Endothelial cell of umbilical vein (primary cell): Measurements from ENCODE around the gene SMARCA2. TPM values are rescaled to one million over a fixed set of nuclear protein-coding genes. Genes with fewer than 3 reads are reported as not detected.

ENCODE experiments used
- BruUV-seq: library from RNA; stranded (reverse); fragments of 400-500 nt; replicated peaks from 2 replicates; lab custom pipeline; 2021; lab: Mats Ljungman, UMichigan
- CTCF ChIA-PET: fragments of 300-600, 350-600 bp; sonication (Branson Sonifier 250); formaldehyde crosslinking; loops from one replicate; lab custom pipeline; 2021; ENCODE audit warnings: antibody characterized with exemption, inconsistent platforms; lab: Charles Lee
- POLR2A ChIA-PET: fragments of 300-600, 350-600 bp; sonication (Branson Sonifier 250); formaldehyde crosslinking; loops from one replicate; lab custom pipeline; 2021; ENCODE audit warnings: antibody characterized with exemption, inconsistent platforms; lab: Charles Lee
- DNase-seq: peaks from one replicate; pipeline ENCODE4 v3.0.0-alpha.2; 2011; ENCODE audit warnings: low read depth, low spot score
- FAIRE-seq: peaks from 2 replicates; lab custom pipeline; 2011; peaks lifted over from hg19 to GRCh38; lab: Jason Lieb, UNC
- H2AFZ ChIP-seq: 2 replicates; pipeline ENCODE4 v1.6.0; 2012; ENCODE audit warnings: low read depth, low read length, control low read depth, inconsistent platforms
- H3K27ac ChIP-seq: 2 replicates; pipeline ENCODE4 v1.5.1; 2011; ENCODE audit warnings: low read depth, mild to moderate bottlenecking, control low read depth, low read length, moderate library complexity; ENCODE audit not compliant: insufficient read depth
- H3K27me3 ChIP-seq, 2 experiments: 2 replicates each; pipeline versions ENCODE4 v1.6.0 to v1.6.1; 2011; ENCODE audit warnings: low read length in 2 of 2, mixed read lengths in 1 of 2; ENCODE audit not compliant: control insufficient read depth in 2 of 2, insufficient read depth in 2 of 2
- H3K36me3 ChIP-seq, 2 experiments: 2 replicates in 1 of 2; 3 replicates in 1 of 2; pipeline ENCODE4 v1.5.1; 2011; ENCODE audit warnings: low read length in 2 of 2, mild to moderate bottlenecking in 1 of 2, moderate library complexity in 1 of 2; ENCODE audit not compliant: control insufficient read depth in 2 of 2, insufficient read depth in 2 of 2; ENCODE audit errors: extremely low read depth in 1 of 2
- H3K4me1 ChIP-seq: 3 replicates; pipeline ENCODE4 v1.5.1; 2011; ENCODE audit warnings: mild to moderate bottlenecking, low read length; ENCODE audit not compliant: control insufficient read depth, insufficient read depth; ENCODE audit errors: extremely low read depth
- H3K4me2 ChIP-seq: 2 replicates; pipeline ENCODE4 v1.6.1; 2011; ENCODE audit warnings: low read length, control low read depth, mixed read lengths; ENCODE audit not compliant: insufficient read depth
- H3K4me3 ChIP-seq, 3 experiments: fragments of 200-600 bp in 1 of 3; sonication (generic), shearing (Covaris generic) in 1 of 3; replicated peaks in 1 of 3; 2 replicates each; pipeline ENCODE4 v1.5.1; 2011 to 2016; ENCODE audit warnings: control low read depth in 3 of 3, low read length in 3 of 3, mild to moderate bottlenecking in 2 of 3, inconsistent platforms in 1 of 3, low read depth in 1 of 3, moderate library complexity in 1 of 3; ENCODE audit not compliant: insufficient read depth in 1 of 3
- H3K79me2 ChIP-seq: 2 replicates; pipeline ENCODE4 v1.6.0; 2012; ENCODE audit warnings: low read length, inconsistent platforms; ENCODE audit not compliant: control insufficient read depth, insufficient read depth
- H3K9ac ChIP-seq: replicated peaks from 2 replicates; pipeline ENCODE3; 2011; ENCODE audit warnings: low read length, control low read depth; ENCODE audit not compliant: insufficient read depth; ENCODE audit errors: extremely low read depth
- H3K9me1 ChIP-seq: replicated peaks from 3 replicates; pipeline ENCODE4 v1.6.0; 2011; ENCODE audit warnings: mild to moderate bottlenecking, low read length; ENCODE audit not compliant: control insufficient read depth, insufficient read depth; ENCODE audit errors: extremely low read depth
- H3K9me3 ChIP-seq: replicated peaks from 2 replicates; pipeline ENCODE4 v1.5.1; 2012; ENCODE audit warnings: low read length, inconsistent platforms; ENCODE audit not compliant: control insufficient read depth, insufficient read depth
- H4K20me1 ChIP-seq: replicated peaks from 2 replicates; pipeline ENCODE3; 2011; ENCODE audit warnings: mild to moderate bottlenecking, low read length; ENCODE audit not compliant: control insufficient read depth, insufficient read depth; ENCODE audit errors: extremely low read depth
- CTCF ChIP-seq, 2 donors: IDR thresholded peaks; 1 replicate in 1 of 2; 2 replicates in 1 of 2; pipeline ENCODE4 v1.5.1; 2011; ENCODE audit warnings: low read length in 2 of 2, mild to moderate bottlenecking in 2 of 2, moderate library complexity in 2 of 2, control low read depth in 1 of 2, inconsistent platforms in 1 of 2, low read depth in 1 of 2; ENCODE audit not compliant: insufficient read depth in 1 of 2; ENCODE audit errors: extremely low read depth in 1 of 2
- EZH2 ChIP-seq: IDR thresholded peaks from 2 replicates; pipeline ENCODE4 v1.6.1; 2012; ENCODE audit warnings: borderline replicate concordance, low read depth, mild to moderate bottlenecking, moderate library complexity, low read length, inconsistent platforms; ENCODE audit not compliant: severe bottlenecking
- FOS ChIP-seq: IDR thresholded peaks from 2 replicates; pipeline ENCODE4 v1.6.1; 2011; ENCODE audit warnings: mild to moderate bottlenecking, low read length, moderate library complexity, borderline replicate concordance; ENCODE audit not compliant: insufficient read depth
- GATA2 ChIP-seq: IDR thresholded peaks from 2 replicates; pipeline ENCODE4 v1.7.0; 2011; ENCODE audit warnings: low read depth, mild to moderate bottlenecking, moderate library complexity, mixed read lengths, low read length; ENCODE audit not compliant: insufficient read length, insufficient read depth
- JUN ChIP-seq: IDR thresholded peaks from 2 replicates; pipeline ENCODE4 v1.6.1; 2011; ENCODE audit warnings: borderline replicate concordance, low read depth; ENCODE audit not compliant: insufficient read length, insufficient read depth
- MYC ChIP-seq: IDR thresholded peaks from one replicate; pipeline ENCODE4 v1.6.1; 2011; ENCODE audit warnings: mild to moderate bottlenecking, low read depth, low read length
- POLR2A ChIP-seq: IDR thresholded peaks from 2 replicates; pipeline ENCODE4 v1.6.1; 2012; ENCODE audit warnings: low read depth, mild to moderate bottlenecking, control low read depth, low read length
- POLR2AphosphoS5 ChIP-seq: IDR thresholded peaks from 2 replicates; pipeline ENCODE4 v1.6.1; 2012; ENCODE audit warnings: low read depth, mild to moderate bottlenecking, control low read depth, low read length, moderate library complexity; ENCODE audit not compliant: insufficient read depth
- dilution Hi-C: fragments of 300-500 bp; cut with MboI; formaldehyde crosslinking; loops from one replicate; pipeline ENCODE4 v1.15.0; 2019; ENCODE audit warnings: low sequenced_read_pairs; ENCODE audit not compliant: extremely low pct_ligation_motif_present
- intact Hi-C: fragments of 100-400 bp; cut with micrococcal nuclease; formaldehyde crosslinking; loops from one replicate; pipeline ENCODE4 v1.10.0; 2022
- polyA plus RNA-seq, 4 experiments: library from polyadenylated mRNA; depleted of rRNA in 3 of 4; stranded (reverse) in 3 of 4; unstranded in 1 of 4; fragments of >200 nt; gene quantifications; 2 replicates each; pipeline versions ENCODE4 v1.2.1 to v1.2.3, GENCODE V29; 2011 to 2012; ENCODE audit warnings: missing spikeins in 1 of 4
- total RNA-seq: library from RNA; stranded (reverse); gene quantifications from 2 replicates; pipeline ENCODE4 v1.2.3, GENCODE V29; 2021
- TF ChIP-seq, protein P1 (sequence below): IDR thresholded peaks from 2 replicates; pipeline ENCODE4 v1.6.1; 2011; ENCODE audit not compliant: insufficient read depth, insufficient read length

SMARCA2 gene
- total and polyA plus RNA-seq, 2 donors (not counting 3 experiments of a cell fraction or from before 2014, with no cell fraction given) = 54.5 to 79.9 TPM

DNA sequence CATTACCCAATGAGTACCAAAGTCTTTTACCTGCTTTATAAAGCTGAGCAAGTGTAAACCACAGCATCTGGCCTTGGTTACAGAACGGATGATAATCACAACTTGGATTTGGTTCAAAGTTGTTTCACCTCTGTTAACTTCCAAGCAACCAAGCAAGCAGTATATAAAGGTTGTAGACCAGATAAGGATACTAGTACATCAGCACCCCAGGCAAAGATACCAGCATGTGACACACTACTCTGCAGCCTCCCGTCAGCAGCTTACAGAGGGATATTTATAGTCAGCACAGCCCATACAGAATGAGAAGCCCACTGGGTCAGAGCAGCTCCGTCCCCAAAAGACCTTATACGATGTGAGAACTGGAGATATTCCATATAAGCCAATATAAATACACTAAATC, 193.3 kb downstream of the SMARCA2 start:
- ChIA-PET POLR2A (no interaction called here), CTCF (interaction anchor here (1.7 kb wide), 1 partner anchor 33 kb away, joined by 6 read pairs; no protein-coding TSS in a partner anchor)
- dilution Hi-C loops = no loop called here
- no peak overlapping the region for H3K27ac ChIP-seq
- H3K4me3 ChIP-seq = no peak overlapping the region
- H3K79me2 ChIP-seq = no peaks in the 10 kb centered on the region
- H3K27me3 ChIP-seq = no peaks in the 10 kb centered on the region
- FAIRE-seq (no peak), DNase-seq (no peak)
- no peaks in the 10 kb centered on the region for H3K9me1 ChIP-seq
- no peak overlapping the region for H3K9ac ChIP-seq
- no peak for TF ChIP-seq MYC
- TF ChIP-seq POLR2AphosphoS5 = no peak
- TF ChIP-seq POLR2A = no peak
- no peak for TF ChIP-seq EZH2
- TF ChIP-seq, protein P1, sequence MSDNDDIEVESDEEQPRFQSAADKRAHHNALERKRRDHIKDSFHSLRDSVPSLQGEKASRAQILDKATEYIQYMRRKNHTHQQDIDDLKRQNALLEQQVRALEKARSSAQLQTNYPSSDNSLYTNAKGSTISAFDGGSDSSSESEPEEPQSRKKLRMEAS = no peak
- TF ChIP-seq CTCF (IDR thresholded peaks at IDR 0.05; ENCODE audit: extremely low read depth in 1 of 2, insufficient read depth in 1 of 2, low read depth in 1 of 2, low read length in 2 of 2) = no peak
- TF ChIP-seq GATA2 = no peak
- no peak for TF ChIP-seq JUN
- TF ChIP-seq FOS = no peak
- no peaks in the 10 kb centered on the region for H3K9me3 ChIP-seq
- intact Hi-C loops = loop anchor here (5.0 kb wide), 1 partner anchor 34 kb away; no protein-coding TSS in a partner anchor
- peaks cover 13% of the 10 kb centered on the region for H3K4me1 ChIP-seq
- no peak overlapping the region for H2AFZ ChIP-seq
- H3K36me3 ChIP-seq = no peaks in the 10 kb centered on the region
- no peaks in the 10 kb centered on the region for H4K20me1 ChIP-seq
- H3K4me2 ChIP-seq = no peak overlapping the region
- no TSS peak for BruUV-seq
